Colonic mucosa (tissue), 4 donors: ENCODE results near the gene ANO2. TPM values are rescaled to one million over a fixed set of nuclear protein-coding genes. Genes with fewer than 3 reads are reported as not detected.

ENCODE experiments used
- DNase-seq: peaks from one replicate; pipeline ENCODE4 v3.0.0-alpha.2; 2020
- H3K27ac ChIP-seq: fragments of 200-600 bp; one replicate; pipeline ENCODE4 v1.8.0; 2021
- H3K27me3 ChIP-seq: fragments of 200-600 bp; one replicate; pipeline ENCODE4 v1.8.0; 2021
- H3K36me3 ChIP-seq: fragments of 200-600 bp; one replicate; pipeline ENCODE4 v1.8.0; 2021
- H3K4me1 ChIP-seq: fragments of 200-600 bp; one replicate; pipeline ENCODE4 v1.8.0; 2021; ENCODE audit warnings: mild to moderate bottlenecking
- H3K4me3 ChIP-seq: fragments of 200-600 bp; one replicate; pipeline ENCODE4 v1.8.0; 2021
- H3K9ac ChIP-seq, 2 donors: one replicate each; pipeline ENCODE4 v1.7.0; 2013; ENCODE audit warnings: control low read depth in 2 of 2, low read depth in 2 of 2, low read length in 2 of 2
- H3K9me3 ChIP-seq: fragments of 200-600 bp; one replicate; pipeline ENCODE4 v1.8.0; 2021
- intact Hi-C: fragments of 100-400 bp; cut with DNase I; formaldehyde crosslinking; loops from one replicate; pipeline ENCODE4 v1.14.1; 2022
- total RNA-seq, 2 donors: library from RNA; stranded (reverse); fragmentation: NEBNext Ultra II Directional in 1 of 2; extraction: Animal tissue kit (Norgen Biotek cat#: 25700) in 1 of 2; gene quantifications; one replicate each; pipeline ENCODE4 v1.2.1, GENCODE V29; 2021
- TF ChIP-seq, protein P1 (sequence below): fragments of 200-600 bp; IDR thresholded peaks from one replicate; pipeline ENCODE4 v1.8.0; 2022; ENCODE audit warnings: antibody characterized with exemption, mild to moderate bottlenecking
- donor health status: healthy.
- donor health status: DM: no; HTN: no; CAD: no.
- donor health status: DM: no; HTN: no; CAD: no.

Gene ANO2
- total RNA-seq, 2 donors from 2014 or later, result 1.1 to 2.2 TPM

DNA sequence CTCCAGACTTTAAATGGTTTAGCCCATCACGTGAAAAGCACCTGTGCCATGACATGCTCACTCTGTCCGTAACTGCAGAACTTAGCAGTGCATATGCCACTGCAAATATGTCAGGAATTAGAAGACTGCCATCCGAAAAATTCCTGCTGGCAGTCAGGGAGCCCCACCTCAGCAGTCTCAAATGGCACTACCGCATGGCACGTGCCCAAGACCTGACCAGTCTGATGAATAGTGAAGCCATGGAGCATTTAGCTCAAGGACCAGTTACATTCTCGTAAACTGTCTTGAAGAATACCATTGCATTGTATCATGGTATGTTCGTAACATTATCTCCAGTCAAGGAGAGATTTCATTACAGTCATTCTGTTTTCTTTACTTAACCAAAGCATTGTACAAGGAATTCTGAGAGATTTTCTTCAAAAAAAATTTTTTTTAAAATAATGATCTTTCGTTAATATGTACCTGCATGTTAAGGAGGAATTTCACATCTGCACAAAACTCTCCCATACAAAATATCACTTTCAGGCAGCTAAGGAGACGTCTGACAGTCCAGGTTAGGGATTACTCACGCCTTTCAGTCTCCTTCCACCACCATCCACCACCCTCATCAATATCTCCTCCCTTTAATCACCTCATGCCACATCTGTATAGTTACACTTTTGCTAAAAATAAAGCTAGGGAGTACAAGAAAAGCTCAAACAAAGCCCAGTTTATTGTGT is 138.5 kb downstream of the ANO2 start:
- TF ChIP-seq, protein P1, sequence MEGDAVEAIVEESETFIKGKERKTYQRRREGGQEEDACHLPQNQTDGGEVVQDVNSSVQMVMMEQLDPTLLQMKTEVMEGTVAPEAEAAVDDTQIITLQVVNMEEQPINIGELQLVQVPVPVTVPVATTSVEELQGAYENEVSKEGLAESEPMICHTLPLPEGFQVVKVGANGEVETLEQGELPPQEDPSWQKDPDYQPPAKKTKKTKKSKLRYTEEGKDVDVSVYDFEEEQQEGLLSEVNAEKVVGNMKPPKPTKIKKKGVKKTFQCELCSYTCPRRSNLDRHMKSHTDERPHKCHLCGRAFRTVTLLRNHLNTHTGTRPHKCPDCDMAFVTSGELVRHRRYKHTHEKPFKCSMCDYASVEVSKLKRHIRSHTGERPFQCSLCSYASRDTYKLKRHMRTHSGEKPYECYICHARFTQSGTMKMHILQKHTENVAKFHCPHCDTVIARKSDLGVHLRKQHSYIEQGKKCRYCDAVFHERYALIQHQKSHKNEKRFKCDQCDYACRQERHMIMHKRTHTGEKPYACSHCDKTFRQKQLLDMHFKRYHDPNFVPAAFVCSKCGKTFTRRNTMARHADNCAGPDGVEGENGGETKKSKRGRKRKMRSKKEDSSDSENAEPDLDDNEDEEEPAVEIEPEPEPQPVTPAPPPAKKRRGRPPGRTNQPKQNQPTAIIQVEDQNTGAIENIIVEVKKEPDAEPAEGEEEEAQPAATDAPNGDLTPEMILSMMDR, result no peak
- Histone ChIP-seq H3K27ac (no peak overlapping the region), H3K36me3 (no peaks in the 10 kb centered on the region), H3K9me3 (no peaks in the 10 kb centered on the region), H3K9ac (no peak overlapping the region), H3K4me3 (no peak overlapping the region), H3K27me3 (no peaks in the 10 kb centered on the region), H3K4me1 (no peaks in the 10 kb centered on the region)
- DNase-seq, result no peak
- intact Hi-C loops, result no loop called here

DNA sequence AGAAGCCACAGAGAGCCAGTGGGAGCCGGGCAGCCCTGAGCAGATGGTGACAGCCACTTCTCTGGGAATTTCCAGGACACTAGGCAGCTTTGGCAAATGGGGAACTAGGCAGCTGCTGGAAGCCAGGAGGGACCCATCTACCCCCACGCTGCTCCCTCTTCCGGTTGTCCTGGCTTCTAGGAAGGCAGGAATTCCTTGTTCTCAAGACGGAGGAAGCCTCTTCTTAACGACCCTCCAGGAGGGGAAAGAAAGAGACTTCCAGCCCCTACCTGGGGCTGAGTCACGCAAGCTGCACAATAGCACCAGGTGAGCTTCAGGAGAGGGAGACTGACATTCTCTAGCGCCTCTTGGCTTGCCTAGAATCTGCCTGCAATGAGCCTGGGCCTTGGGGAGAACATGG is 141.5 kb downstream of the ANO2 start:
- H3K27me3 ChIP-seq, result no peaks in the 10 kb centered on the region

DNA sequence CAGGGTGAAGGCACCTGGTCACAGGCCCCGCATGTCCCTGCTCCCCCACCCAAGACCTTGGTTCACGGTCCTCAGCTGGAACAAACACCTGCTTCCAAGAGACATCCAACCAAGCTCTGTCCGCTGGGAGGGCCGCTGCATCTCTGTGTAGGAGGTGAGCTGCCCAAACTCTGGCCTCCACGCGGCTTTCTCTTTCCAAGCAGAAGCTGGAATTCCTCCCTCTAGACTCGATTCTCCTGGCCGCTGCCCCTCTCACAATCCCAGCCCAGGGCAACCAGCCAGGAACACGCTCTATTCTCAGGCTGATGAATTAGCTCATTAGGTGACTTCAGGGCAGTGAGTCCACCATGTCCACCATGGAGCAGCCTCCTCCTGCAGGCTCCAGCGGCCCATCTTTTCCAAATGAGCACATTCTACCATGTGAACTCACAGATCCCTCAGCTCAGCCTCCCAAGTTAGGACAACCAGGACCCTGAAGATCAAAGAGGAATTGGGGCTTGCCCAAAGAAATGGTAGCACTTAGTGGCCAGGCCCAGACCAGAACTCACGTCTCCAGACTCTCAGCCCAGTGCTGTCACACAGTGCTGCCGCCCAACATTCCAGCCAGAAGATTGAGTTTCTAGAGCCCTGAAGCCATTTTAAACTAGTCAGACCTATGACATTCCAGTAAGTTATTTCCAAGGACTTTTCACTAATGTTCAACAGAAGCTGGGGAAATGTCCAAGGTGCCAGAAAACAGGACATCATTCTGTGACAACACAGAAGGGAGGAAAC is 146.6 kb downstream of the ANO2 start:
- DNase-seq, result no peak
- TF ChIP-seq, protein P1, result no peak
- Histone ChIP-seq H3K27me3 (no peaks in the 10 kb centered on the region), H3K4me3 (no peak overlapping the region), H3K9ac (no peak overlapping the region), H3K27ac (no peak overlapping the region), H3K4me1 (no peaks in the 10 kb centered on the region), H3K9me3 (no peaks in the 10 kb centered on the region), H3K36me3 (no peaks in the 10 kb centered on the region)
- intact Hi-C loops, result loop anchor here (5.0 kb wide), 2 partner anchors 371 to 626 kb away; no protein-coding TSS in a partner anchor

More for the DNA sequence above, 141.5 kb downstream of the ANO2 start:
- H3K9ac ChIP-seq, result no peak overlapping the region
- H3K36me3 ChIP-seq, result no peaks in the 10 kb centered on the region
- no peak overlapping the region for H3K27ac ChIP-seq
- intact Hi-C loops, result no loop called here
- no peaks in the 10 kb centered on the region for H3K4me1 ChIP-seq
- no peak for DNase-seq
- no peak overlapping the region for H3K4me3 ChIP-seq
- H3K9me3 ChIP-seq, result no peaks in the 10 kb centered on the region
- TF ChIP-seq, protein P1, result no peak

DNA sequence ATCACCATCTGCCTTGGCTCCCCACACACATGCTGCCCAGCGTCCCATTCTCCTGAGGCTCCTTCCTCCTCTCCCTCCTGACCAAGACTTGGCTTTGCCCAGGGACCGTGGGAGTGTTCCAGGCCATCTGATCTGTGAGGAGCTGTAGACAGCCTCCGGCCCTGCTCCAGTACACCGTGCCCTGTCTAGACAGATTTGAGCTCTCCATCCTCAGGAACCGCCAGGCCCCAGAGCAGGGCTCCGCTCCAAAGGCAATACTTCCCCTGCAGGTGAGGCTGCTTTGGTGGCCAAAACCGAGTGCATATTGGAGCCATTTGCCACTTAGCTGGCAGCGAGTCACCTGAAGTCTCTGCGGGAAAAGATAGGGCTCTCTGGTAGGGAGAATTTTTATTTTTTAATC is 147.4 kb downstream of the ANO2 start:
- Histone ChIP-seq H3K4me3 (no peak overlapping the region), H3K27me3 (no peaks in the 10 kb centered on the region), H3K36me3 (no peaks in the 10 kb centered on the region), H3K4me1 (no peaks in the 10 kb centered on the region), H3K27ac (no peak overlapping the region), H3K9me3 (no peaks in the 10 kb centered on the region), H3K9ac (no peak overlapping the region)
- TF ChIP-seq, protein P1, result no peak
- no peak for DNase-seq
- intact Hi-C loops, result loop anchor here (5.0 kb wide), 2 partner anchors 370 to 625 kb away; no protein-coding TSS in a partner anchor

DNA sequence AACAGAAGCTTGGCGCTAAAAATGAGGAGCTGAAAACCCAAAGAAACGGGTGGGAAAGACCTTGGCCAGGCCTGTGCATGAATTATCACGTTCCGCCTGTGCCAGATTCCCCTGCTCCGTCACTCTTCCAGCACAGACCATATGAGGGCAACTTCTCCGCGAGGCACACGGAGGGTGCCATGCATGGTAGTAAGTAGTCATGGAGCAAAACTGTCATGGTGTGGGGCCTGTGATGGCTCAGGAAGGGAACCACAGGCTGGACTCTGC is 148.2 kb downstream of the ANO2 start:
- TF ChIP-seq, protein P1, result no peak
- Histone ChIP-seq H3K9me3 (no peaks in the 10 kb centered on the region), H3K27ac (no peak overlapping the region), H3K27me3 (no peaks in the 10 kb centered on the region), H3K4me3 (no peak overlapping the region), H3K4me1 (no peaks in the 10 kb centered on the region), H3K36me3 (no peaks in the 10 kb centered on the region), H3K9ac (no peak overlapping the region)
- no peak for DNase-seq
- intact Hi-C loops, result loop anchor here (5.0 kb wide), 2 partner anchors 370 to 625 kb away; no protein-coding TSS in a partner anchor
